Uterus (tissue), 4 donors: ENCODE results near the gene AKT3. TPM values are rescaled to one million over a fixed set of nuclear protein-coding genes. Genes with fewer than 3 reads are reported as not detected.

ENCODE experiments used
- DNase-seq, 2 donors: peaks; one replicate each; pipeline ENCODE4 v3.0.0-alpha.2; 2019 to 2020
- H3K27ac ChIP-seq, 2 donors: fragments of 200-600 bp; sonication (generic); 1 replicate in 1 of 2; 2 replicates in 1 of 2; pipeline ENCODE4 v1.5.1; 2016 to 2018
- H3K27me3 ChIP-seq, 2 donors: fragments of 200-600 bp; sonication (generic); one replicate each; pipeline ENCODE4 v1.5.1; 2018 to 2019; ENCODE audit warnings: control low read depth in 1 of 2
- H3K36me3 ChIP-seq, 2 donors: fragments of 200-600 bp; sonication (generic); one replicate each; pipeline ENCODE4 v1.5.1; 2019; ENCODE audit warnings: control low read depth in 1 of 2
- H3K4me1 ChIP-seq, 2 donors: fragments of 200-600 bp; sonication (generic); one replicate each; pipeline ENCODE4 v1.5.1; 2018 to 2019; ENCODE audit warnings: control low read depth in 1 of 2
- H3K4me3 ChIP-seq, 2 donors: fragments of 200-600 bp; sonication (generic); 1 replicate in 1 of 2; 2 replicates in 1 of 2; pipeline ENCODE4 v1.5.1; 2018 to 2019; ENCODE audit warnings: mild to moderate bottlenecking in 1 of 2
- H3K9me3 ChIP-seq, 2 donors: fragments of 200-600 bp; sonication (generic); one replicate each; pipeline ENCODE4 v1.5.1; 2019; ENCODE audit warnings: control low read depth in 1 of 2
- POLR2A ChIP-seq, 2 donors: fragments of 450-650 bp; IDR thresholded peaks; one replicate each; pipeline ENCODE4 v1.6.1; 2016; ENCODE audit warnings: antibody characterized with exemption in 2 of 2, mild to moderate bottlenecking in 1 of 2, moderate library complexity in 1 of 2
- intact Hi-C: fragments of 100-400 bp; cut with DNase I; formaldehyde crosslinking; loops from one replicate; pipeline ENCODE4 v1.15.1; 2023; ENCODE audit warnings: low total_unique reads
- total RNA-seq, 4 donors: library from RNA; depleted of rRNA in 3 of 4; stranded (reverse); fragments of >200 nt in 3 of 4; gene quantifications; one replicate each; pipeline versions ENCODE4 v1.1.0 to v1.2.4, GENCODE V29; 2014 to 2023
- TF ChIP-seq, protein P1 (sequence below), 4 experiments: fragments of 200-600 bp in 2 of 4; fragments of 450-650 bp in 2 of 4; sonication (generic) in 2 of 4; IDR thresholded peaks; one replicate each; pipeline ENCODE4 v1.5.1; 2016 to 2019; ENCODE audit warnings: antibody characterized with exemption in 4 of 4, mild to moderate bottlenecking in 2 of 4, moderate library complexity in 1 of 4
- donor health status: DM: yes; HTN: yes; CAD: no.

The AKT3 gene
- 100 to 1,000 TPM in 2 of 4 donors, 10 to 100 TPM in 2; 39.2 to 227 (median 97.6) TPM for total RNA-seq

DNA sequence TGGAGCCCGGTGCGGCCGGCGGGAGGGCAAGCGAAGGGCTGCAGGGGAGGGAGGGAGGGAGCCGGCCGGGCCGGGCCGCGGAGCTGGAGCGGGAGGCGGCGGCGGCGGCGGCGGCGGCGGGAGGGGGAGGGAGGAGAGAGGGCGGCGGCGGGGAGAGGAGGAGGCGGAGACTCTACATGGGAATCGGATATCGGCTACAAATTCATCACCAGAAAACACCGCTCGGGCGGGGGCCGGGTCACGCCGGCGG lies at the start of gene AKT3:
Gene AKT3 (minus strand): TSS at position 42 of the 250 bp plus-strand sequence. CDS start 7,073 bp downstream, outside the sequence.
- TF ChIP-seq, protein P1, sequence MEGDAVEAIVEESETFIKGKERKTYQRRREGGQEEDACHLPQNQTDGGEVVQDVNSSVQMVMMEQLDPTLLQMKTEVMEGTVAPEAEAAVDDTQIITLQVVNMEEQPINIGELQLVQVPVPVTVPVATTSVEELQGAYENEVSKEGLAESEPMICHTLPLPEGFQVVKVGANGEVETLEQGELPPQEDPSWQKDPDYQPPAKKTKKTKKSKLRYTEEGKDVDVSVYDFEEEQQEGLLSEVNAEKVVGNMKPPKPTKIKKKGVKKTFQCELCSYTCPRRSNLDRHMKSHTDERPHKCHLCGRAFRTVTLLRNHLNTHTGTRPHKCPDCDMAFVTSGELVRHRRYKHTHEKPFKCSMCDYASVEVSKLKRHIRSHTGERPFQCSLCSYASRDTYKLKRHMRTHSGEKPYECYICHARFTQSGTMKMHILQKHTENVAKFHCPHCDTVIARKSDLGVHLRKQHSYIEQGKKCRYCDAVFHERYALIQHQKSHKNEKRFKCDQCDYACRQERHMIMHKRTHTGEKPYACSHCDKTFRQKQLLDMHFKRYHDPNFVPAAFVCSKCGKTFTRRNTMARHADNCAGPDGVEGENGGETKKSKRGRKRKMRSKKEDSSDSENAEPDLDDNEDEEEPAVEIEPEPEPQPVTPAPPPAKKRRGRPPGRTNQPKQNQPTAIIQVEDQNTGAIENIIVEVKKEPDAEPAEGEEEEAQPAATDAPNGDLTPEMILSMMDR (IDR thresholded peaks at IDR 0.05) = no peak
- no peak for TF ChIP-seq POLR2A (IDR thresholded peaks at IDR 0.05)
- Histone ChIP-seq H3K27ac (peak within 1 kb of the TSS; percentile 99), H3K27me3 (no peaks in the 10 kb centered on the region), H3K4me3 (peak within 1 kb of the TSS; percentile 51 to 83), H3K9me3 (no peaks in the 10 kb centered on the region), H3K4me1 (no peaks in the 10 kb centered on the region), H3K36me3 (no peaks in the 10 kb centered on the region)
- peak; percentile 82 to 87 for DNase-seq
- intact Hi-C loops = no loop called here

DNA sequence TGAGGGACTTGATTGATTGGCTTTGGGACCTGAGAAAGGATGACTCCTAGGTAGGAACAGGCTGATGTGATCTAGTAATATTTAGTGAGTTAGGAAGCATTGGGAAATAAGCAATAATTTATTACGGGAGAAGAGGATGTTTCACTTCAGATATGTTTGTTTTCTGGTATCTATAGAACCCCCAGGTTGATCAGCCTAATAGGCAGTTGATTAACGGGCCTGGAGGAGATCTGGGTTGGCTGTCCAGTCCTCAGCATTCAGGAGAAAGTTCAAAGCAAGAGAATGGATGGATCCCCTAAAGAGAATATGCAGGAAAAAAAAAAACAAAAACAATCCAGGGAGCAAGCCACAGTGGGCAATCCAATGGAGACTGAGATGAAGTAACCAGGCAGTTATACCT lies 48.2 kb upstream of the AKT3 start:
- intact Hi-C loops = no loop called here
- no peaks in the 10 kb centered on the region for H3K36me3 ChIP-seq

DNA sequence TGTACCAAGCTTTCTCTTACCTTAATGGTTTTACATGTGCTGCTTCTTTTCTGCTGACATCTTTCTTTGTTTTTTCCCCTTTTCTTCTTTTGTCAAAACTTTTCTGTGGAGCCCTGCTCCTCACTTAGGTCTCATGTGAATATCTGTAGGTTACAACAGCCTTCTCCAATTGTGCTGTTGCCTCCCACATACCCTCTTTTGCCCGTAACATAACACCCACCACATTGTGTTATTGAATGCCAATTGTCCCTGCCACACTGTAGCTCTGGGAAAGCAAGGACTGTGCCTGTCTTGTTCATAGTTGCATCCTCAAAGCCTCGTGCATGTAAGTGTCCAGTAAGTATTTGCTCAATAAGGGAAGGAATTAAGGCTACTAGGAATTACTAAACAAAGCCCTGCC lies 46.3 kb upstream of the AKT3 start:
- H3K4me1 ChIP-seq = no peaks in the 10 kb centered on the region
- no peak overlapping the region for H3K4me3 ChIP-seq
- H3K27me3 ChIP-seq = no peaks in the 10 kb centered on the region
- TF ChIP-seq, protein P1 (IDR thresholded peaks at IDR 0.05) = no peak
- no peak for TF ChIP-seq POLR2A (IDR thresholded peaks at IDR 0.05)
- DNase-seq = no peak
- H3K27ac ChIP-seq = no peak overlapping the region
- H3K9me3 ChIP-seq = no peaks in the 10 kb centered on the region
- intact Hi-C loops = no loop called here
- no peaks in the 10 kb centered on the region for H3K36me3 ChIP-seq

More for the DNA sequence above, 48.2 kb upstream of the AKT3 start:
- H3K4me3 ChIP-seq = no peak overlapping the region
- no peak for DNase-seq
- no peaks in the 10 kb centered on the region for H3K4me1 ChIP-seq
- no peaks in the 10 kb centered on the region for H3K27me3 ChIP-seq
- H3K27ac ChIP-seq = no peak overlapping the region
- no peaks in the 10 kb centered on the region for H3K9me3 ChIP-seq
- TF ChIP-seq, protein P1 (IDR thresholded peaks at IDR 0.05) = no peak
- no peak for TF ChIP-seq POLR2A (IDR thresholded peaks at IDR 0.05)

DNA sequence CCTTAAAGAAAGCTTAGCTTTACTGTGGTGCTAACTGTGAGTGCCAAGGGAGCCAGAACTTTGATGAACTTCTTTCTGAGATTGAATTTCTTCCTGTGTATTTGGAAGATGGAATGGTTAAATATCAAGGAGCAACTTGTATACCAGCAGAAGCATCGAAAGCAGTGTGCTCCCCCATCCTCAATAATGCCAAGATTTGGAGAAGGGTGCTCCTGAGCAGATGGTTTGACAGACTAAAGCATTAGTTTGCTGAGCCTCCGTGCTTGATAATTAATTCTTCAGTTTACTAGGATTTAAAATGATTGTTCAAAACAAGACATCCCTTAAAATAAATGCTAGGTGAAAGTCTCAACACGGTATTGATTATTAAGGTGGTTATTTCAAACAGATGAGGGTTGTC lies 42.4 kb upstream of the AKT3 start:
- TF ChIP-seq, protein P1 (IDR thresholded peaks at IDR 0.05) = no peak
- no peak for TF ChIP-seq POLR2A (IDR thresholded peaks at IDR 0.05)
- no peaks in the 10 kb centered on the region for H3K36me3 ChIP-seq

DNA sequence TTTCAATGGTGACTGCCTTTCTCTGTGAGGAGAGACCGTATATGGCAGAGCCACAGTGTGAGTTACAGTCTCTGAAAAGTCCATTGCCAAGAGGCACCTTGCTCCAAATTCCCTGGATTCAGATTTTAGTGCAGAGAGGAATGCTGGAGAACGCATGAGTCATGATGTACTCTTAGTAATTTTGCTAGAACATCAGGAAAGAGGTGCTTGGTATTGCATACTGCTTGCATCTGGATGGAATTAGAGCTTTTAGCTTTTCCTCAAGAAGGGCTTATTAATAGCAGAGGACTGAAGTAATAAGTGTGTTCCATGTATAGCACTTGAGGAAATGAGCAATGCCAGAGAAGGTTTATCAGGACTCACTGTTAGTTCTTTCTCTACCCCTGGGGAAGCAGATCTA lies 40.5 kb upstream of the AKT3 start:
- TF ChIP-seq, protein P1 (IDR thresholded peaks at IDR 0.05) = no peak
- no peak for TF ChIP-seq POLR2A (IDR thresholded peaks at IDR 0.05)
- Histone ChIP-seq H3K27me3 (no peaks in the 10 kb centered on the region), H3K9me3 (no peaks in the 10 kb centered on the region), H3K36me3 (no peaks in the 10 kb centered on the region), H3K4me3 (no peak overlapping the region), H3K4me1 (no peaks in the 10 kb centered on the region), H3K27ac (no peak overlapping the region)
- intact Hi-C loops = no loop called here
- DNase-seq = no peak

More for the DNA sequence above, 42.4 kb upstream of the AKT3 start:
- no peaks in the 10 kb centered on the region for H3K27me3 ChIP-seq
- H3K4me1 ChIP-seq = no peaks in the 10 kb centered on the region
- intact Hi-C loops = no loop called here
- H3K4me3 ChIP-seq = no peak overlapping the region
- no peak for DNase-seq
- no peaks in the 10 kb centered on the region for H3K9me3 ChIP-seq
- H3K27ac ChIP-seq = no peak overlapping the region
